ENCODE results near the gene CTAGE1. TPM values are rescaled to one million over a fixed set of nuclear protein-coding genes. Genes with fewer than 3 reads are reported as not detected.

The CTAGE1 gene
- total RNA-seq, 1 donor from 2014 or later, result not detected

- Mint-ChIP-seq H3K4me1 (ENCODE audit: unreplicated experiment) (peaks cover 7% of the 10 kb centered on the region), H3K36me3 (no peaks in the 10 kb centered on the region), H3K9me3 (no peaks in the 10 kb centered on the region), H3K4me3 (no peak overlapping the region), H3K27me3 (peaks cover 17% of the 10 kb centered on the region), H3K27ac (no peak overlapping the region)
- TF ChIP-seq, protein P1, sequence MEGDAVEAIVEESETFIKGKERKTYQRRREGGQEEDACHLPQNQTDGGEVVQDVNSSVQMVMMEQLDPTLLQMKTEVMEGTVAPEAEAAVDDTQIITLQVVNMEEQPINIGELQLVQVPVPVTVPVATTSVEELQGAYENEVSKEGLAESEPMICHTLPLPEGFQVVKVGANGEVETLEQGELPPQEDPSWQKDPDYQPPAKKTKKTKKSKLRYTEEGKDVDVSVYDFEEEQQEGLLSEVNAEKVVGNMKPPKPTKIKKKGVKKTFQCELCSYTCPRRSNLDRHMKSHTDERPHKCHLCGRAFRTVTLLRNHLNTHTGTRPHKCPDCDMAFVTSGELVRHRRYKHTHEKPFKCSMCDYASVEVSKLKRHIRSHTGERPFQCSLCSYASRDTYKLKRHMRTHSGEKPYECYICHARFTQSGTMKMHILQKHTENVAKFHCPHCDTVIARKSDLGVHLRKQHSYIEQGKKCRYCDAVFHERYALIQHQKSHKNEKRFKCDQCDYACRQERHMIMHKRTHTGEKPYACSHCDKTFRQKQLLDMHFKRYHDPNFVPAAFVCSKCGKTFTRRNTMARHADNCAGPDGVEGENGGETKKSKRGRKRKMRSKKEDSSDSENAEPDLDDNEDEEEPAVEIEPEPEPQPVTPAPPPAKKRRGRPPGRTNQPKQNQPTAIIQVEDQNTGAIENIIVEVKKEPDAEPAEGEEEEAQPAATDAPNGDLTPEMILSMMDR (conservative IDR thresholded peaks at IDR 0.05), result no peak
- no peak for DNase-seq (ENCODE audit: extremely low spot score, unreplicated experiment)
These were observed 41.8 kb upstream of the CTAGE1 start for GRCh38 chr18:22459491-22459890.

- Mint-ChIP-seq H3K36me3 (no peaks in the 10 kb centered on the region), H3K27ac (no peak overlapping the region), H3K4me3 (no peak overlapping the region), H3K9me3 (no peaks in the 10 kb centered on the region), H3K4me1 (ENCODE audit: unreplicated experiment) (peaks cover 7% of the 10 kb centered on the region), H3K27me3 (peaks cover 28% of the 10 kb centered on the region)
- TF ChIP-seq, protein P1 (conservative IDR thresholded peaks at IDR 0.05), result no peak
- no peak for DNase-seq (ENCODE audit: extremely low spot score, unreplicated experiment)
These were observed 39.8 kb upstream of the CTAGE1 start for GRCh38 chr18:22457524-22457923.

DNA sequence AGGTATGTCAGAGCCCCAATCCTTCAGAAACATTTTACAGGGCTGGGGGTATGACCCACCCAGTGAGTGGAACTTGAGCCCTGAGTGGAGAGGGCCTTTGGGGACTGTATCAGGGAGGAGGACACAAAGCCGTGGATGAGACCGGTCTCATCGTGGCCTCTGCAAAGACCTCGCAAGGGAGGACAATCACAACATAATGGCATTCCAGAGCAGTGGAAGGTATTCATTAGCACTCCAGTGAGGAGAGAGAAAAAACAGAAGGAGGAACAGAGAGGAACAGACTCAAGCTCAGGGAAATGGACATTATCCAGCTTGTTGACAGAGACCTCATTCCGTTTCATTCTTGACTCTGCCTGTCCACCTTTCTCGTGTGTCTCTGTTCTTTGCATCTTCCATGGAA is 38.8 kb upstream of the CTAGE1 start:
- H3K36me3 Mint-ChIP-seq, result no peaks in the 10 kb centered on the region
- DNase-seq (ENCODE audit: extremely low spot score, unreplicated experiment), result no peak
- peaks cover 28% of the 10 kb centered on the region for H3K27me3 Mint-ChIP-seq
- H3K4me1 Mint-ChIP-seq (ENCODE audit: unreplicated experiment), result peaks cover 7% of the 10 kb centered on the region
- no peaks in the 10 kb centered on the region for H3K9me3 Mint-ChIP-seq
- TF ChIP-seq, protein P1 (conservative IDR thresholded peaks at IDR 0.05), result no peak
- peak overlapping the region; percentile 68 for H3K27ac Mint-ChIP-seq
- H3K4me3 Mint-ChIP-seq, result no peak overlapping the region

GRCh38 chr18:22456116-22456480 is 38.4 kb upstream of the CTAGE1 start:
- H3K4me3 Mint-ChIP-seq, result no peak overlapping the region

GRCh38 chr18:22455425-22456115 is 37.9 kb upstream of the CTAGE1 start:
- Mint-ChIP-seq H3K9me3 (peaks cover 4% of the 10 kb centered on the region), H3K36me3 (no peaks in the 10 kb centered on the region), H3K4me1 (ENCODE audit: unreplicated experiment) (peaks cover 7% of the 10 kb centered on the region), H3K27ac (no peak overlapping the region), H3K4me3 (no peak overlapping the region), H3K27me3 (peaks cover 28% of the 10 kb centered on the region)
- TF ChIP-seq, protein P1 (conservative IDR thresholded peaks at IDR 0.05), result no peak
- DNase-seq (ENCODE audit: extremely low spot score, unreplicated experiment), result no peak

More at GRCh38 chr18:22456116-22456480, 38.4 kb upstream of the CTAGE1 start:
- Mint-ChIP-seq H3K36me3 (no peaks in the 10 kb centered on the region), H3K4me1 (ENCODE audit: unreplicated experiment) (peaks cover 7% of the 10 kb centered on the region), H3K9me3 (no peaks in the 10 kb centered on the region), H3K27me3 (peaks cover 28% of the 10 kb centered on the region), H3K27ac (no peak overlapping the region)
- no peak for DNase-seq (ENCODE audit: extremely low spot score, unreplicated experiment)
- TF ChIP-seq, protein P1 (conservative IDR thresholded peaks at IDR 0.05), result no peak

Measured in type B pancreatic cell (in vitro differentiated cells).